HepG2 (cell line): Measurements from ENCODE around the gene SIGMAR1. TPM values are rescaled to one million over a fixed set of nuclear protein-coding genes. Genes with fewer than 3 reads are reported as not detected.

Experiments used
- HMG20B ChIP-seq: conservative IDR thresholded peaks from 2 replicates; pipeline ENCODE4 v1.6.1; 2016; ENCODE audit warnings: missing genetic modification reagents, missing compliant biosample characterization
- MNT ChIP-seq: fragments of 450-650 bp; IDR thresholded peaks from 2 replicates; pipeline ENCODE4 v1.6.1; 2016
- NPAS2 ChIP-seq: sonication (generic); formaldehyde crosslinking; IDR thresholded peaks from 2 replicates; pipeline ENCODE4 v1.8.0; 2022; ENCODE audit warnings: mild to moderate bottlenecking, missing genetic modification reagents, borderline replicate concordance
- NR0B2 ChIP-seq: sonication (generic); formaldehyde crosslinking; IDR thresholded peaks from 2 replicates; pipeline ENCODE4 v1.4.0; 2020; ENCODE audit warnings: mild to moderate bottlenecking, missing genetic modification reagents
- PRMT3 ChIP-seq: sonication (generic); formaldehyde crosslinking; IDR thresholded peaks from 2 replicates; pipeline ENCODE4 v1.8.1; 2022; ENCODE audit warnings: low read depth, mild to moderate bottlenecking, moderate library complexity, missing genetic modification reagents, borderline replicate concordance
- PRPF4 ChIP-seq: fragments of 200-400 bp; formaldehyde crosslinking; IDR thresholded peaks from 2 replicates; pipeline ENCODE4 v1.6.1; 2016; ENCODE audit warnings: low read length, low read depth; ENCODE audit not compliant: poor library complexity, severe bottlenecking
- RNF2 ChIP-seq: fragments of 450-650 bp; conservative IDR thresholded peaks from 2 replicates; pipeline ENCODE4 v1.6.1; 2016; ENCODE audit warnings: low read depth
- SIX1 ChIP-seq: sonication (generic); formaldehyde crosslinking; IDR thresholded peaks from 2 replicates; pipeline ENCODE4 v1.4.0; 2020; ENCODE audit warnings: missing genetic modification reagents, borderline replicate concordance
- SMAD1 ChIP-seq: sonication (generic); formaldehyde crosslinking; IDR thresholded peaks from 2 replicates; pipeline ENCODE4 v1.4.0; 2020; ENCODE audit warnings: missing genetic modification reagents, low read depth, mild to moderate bottlenecking, borderline replicate concordance
- STAT6 ChIP-seq: sonication (generic); formaldehyde crosslinking; IDR thresholded peaks from 2 replicates; pipeline ENCODE4 v1.4.0; 2020; ENCODE audit warnings: missing genetic modification reagents, mild to moderate bottlenecking, borderline replicate concordance
- XRCC5 ChIP-seq: fragments of 200-400 bp; formaldehyde crosslinking; optimal IDR thresholded peaks from 2 replicates; pipeline ENCODE3; 2017; ENCODE audit warnings: mild to moderate bottlenecking, low read length
- ZHX2 ChIP-seq, 2 experiments: sonication (generic) in 1 of 2; formaldehyde crosslinking in 1 of 2; IDR thresholded peaks; 2 replicates each; pipeline versions ENCODE4 v1.6.1 to v1.9.0; 2014 to 2022; ENCODE audit warnings: antibody characterized with exemption in 1 of 2, borderline replicate concordance in 1 of 2, inconsistent platforms in 1 of 2, low read depth in 1 of 2, missing genetic modification reagents in 1 of 2
- ZNF468 ChIP-seq: sonication (generic); formaldehyde crosslinking; IDR thresholded peaks from 2 replicates; pipeline ENCODE4 v1.8.0; 2022; ENCODE audit warnings: mild to moderate bottlenecking, moderate library complexity, missing genetic modification reagents
- ZNF577 ChIP-seq: sonication (generic); formaldehyde crosslinking; IDR thresholded peaks from 2 replicates; pipeline ENCODE4 v1.4.0; 2020; ENCODE audit warnings: mild to moderate bottlenecking, low read depth, missing genetic modification reagents, borderline replicate concordance
- ZSCAN9 ChIP-seq: IDR thresholded peaks from 2 replicates; pipeline ENCODE4 v1.6.1; 2016; ENCODE audit warnings: borderline replicate concordance
- polyA plus RNA-seq, 8 experiments: library from polyadenylated mRNA; depleted of rRNA in 3 of 8; stranded (reverse) in 7 of 8; unstranded in 1 of 8; fragments of >200 nt; fragmentation: Illumina TruSeq in 4 of 8; extraction: Trizol in 4 of 8; gene quantifications; 2 replicates each; pipeline versions ENCODE4 v1.2.1 to v1.2.3, GENCODE V29; 2011 to 2016; ENCODE audit warnings: low read depth in 4 of 8, missing spikeins in 1 of 8, mixed read lengths in 1 of 8; ENCODE audit not compliant: insufficient read depth in 1 of 8
- total RNA-seq, 5 experiments: library from RNA; depleted of rRNA; stranded (reverse); fragments of >200 nt; fragmentation: Illumina TruSeq; extraction: Trizol; gene quantifications; 2 replicates each; pipeline ENCODE4 v1.2.3, GENCODE V29; 2016; ENCODE audit warnings: low read depth in 1 of 5

Gene SIGMAR1
- total and polyA plus RNA-seq, 2 of the 13 experiments (the other 11 are each of a cell fraction or from before 2014, with no cell fraction given) = 38.9 to 60.8 TPM

- no peak for TF ChIP-seq MNT
- TF ChIP-seq NPAS2 = no peak; the same call in 1 of the 2 replicates
- TF ChIP-seq SIX1 (CRISPR knock-in tag) = no peak
- TF ChIP-seq ZNF577 (CRISPR knock-in tag) = no peak
- peak; percentile 73; the same call in 1 of the 2 replicates for TF ChIP-seq ZSCAN9 (CRISPR knock-in tag)
- peak; percentile 11 for TF ChIP-seq XRCC5
- no peak for TF ChIP-seq STAT6 (CRISPR knock-in tag)
- peak; percentile 39; the same call in 1 of the 2 replicates for TF ChIP-seq ZHX2 (IDR thresholded peaks at IDR 0.05; ENCODE audit: low read depth)
- no peak for TF ChIP-seq ZHX2 (CRISPR knock-in tag; IDR thresholded peaks at IDR 0.05; ENCODE audit: borderline replicate concordance)
- TF ChIP-seq NR0B2 (CRISPR knock-in tag) = 0 out of 2 replicates have a peak, but pooled peaks have one; percentile 49
- peak; percentile 56; the same call in 1 of the 2 replicates for TF ChIP-seq PRMT3 (CRISPR knock-in tag)
- no peak for TF ChIP-seq PRPF4
- peak; percentile 79 for TF ChIP-seq RNF2
- peak; percentile 75 for TF ChIP-seq ZNF468
- TF ChIP-seq SMAD1 (CRISPR knock-in tag) = peak; percentile 95; the same call in 1 of the 2 replicates
- TF ChIP-seq HMG20B (CRISPR knock-in tag) = no peak
These were observed at the start of gene SIGMAR1 (continued) for GRCh38 chr9:34637356-34638137.
